SJCRH30 (cell line): ENCODE results near the gene ACTR2. TPM values are rescaled to one million over a fixed set of nuclear protein-coding genes. Genes with fewer than 3 reads are reported as not detected.
A peak's percentile ranks its signal among the peaks of the same experiment; 100 is the strongest.
"Not testable (repeated sequence)": the region's sequence is repeated elsewhere in the genome, so short reads cannot be mapped to it uniquely, and the experiment has no call there.

Experiments used
- DNase-seq, 2 experiments: peaks; one replicate each; pipeline ENCODE4 v3.0.0-alpha.2; 2015 to 2020
- H3K27ac ChIP-seq: fragments of 250-450 bp; sonication (Bioruptor Pico); 2 replicates; pipeline ENCODE4 v1.5.1; 2020; ENCODE audit warnings: mild to moderate bottlenecking, moderate library complexity
- H3K27me3 ChIP-seq: fragments of 250-450 bp; sonication (Bioruptor Pico); 2 replicates; pipeline ENCODE4 v1.5.1; 2020; ENCODE audit warnings: mild to moderate bottlenecking, moderate library complexity
- H3K36me3 ChIP-seq: fragments of 250-450 bp; sonication (Bioruptor Pico); 2 replicates; pipeline ENCODE4 v1.5.1; 2020; ENCODE audit warnings: mild to moderate bottlenecking, moderate library complexity
- H3K4me1 ChIP-seq: fragments of 250-450 bp; sonication (Bioruptor Pico); 2 replicates; pipeline ENCODE4 v1.5.1; 2020; ENCODE audit warnings: mild to moderate bottlenecking, moderate library complexity
- H3K4me3 ChIP-seq: fragments of 250-450 bp; sonication (Bioruptor Pico); 2 replicates; pipeline ENCODE4 v1.5.1; 2020; ENCODE audit warnings: mild to moderate bottlenecking, moderate library complexity
- H3K9me3 ChIP-seq: fragments of 250-450 bp; sonication (Bioruptor Pico); replicated peaks from 2 replicates; pipeline ENCODE4 v1.5.1; 2020; ENCODE audit warnings: mild to moderate bottlenecking, moderate library complexity
- total RNA-seq: library from RNA; depleted of rRNA; stranded (reverse); fragments of >200 nt; shearing (Covaris generic); gene quantifications from 2 replicates; pipeline ENCODE4 v1.2.3, GENCODE V29; 2014; rRNA removed

The ACTR2 gene
- 109 and 122 TPM in 2 replicates for total RNA-seq

DNA sequence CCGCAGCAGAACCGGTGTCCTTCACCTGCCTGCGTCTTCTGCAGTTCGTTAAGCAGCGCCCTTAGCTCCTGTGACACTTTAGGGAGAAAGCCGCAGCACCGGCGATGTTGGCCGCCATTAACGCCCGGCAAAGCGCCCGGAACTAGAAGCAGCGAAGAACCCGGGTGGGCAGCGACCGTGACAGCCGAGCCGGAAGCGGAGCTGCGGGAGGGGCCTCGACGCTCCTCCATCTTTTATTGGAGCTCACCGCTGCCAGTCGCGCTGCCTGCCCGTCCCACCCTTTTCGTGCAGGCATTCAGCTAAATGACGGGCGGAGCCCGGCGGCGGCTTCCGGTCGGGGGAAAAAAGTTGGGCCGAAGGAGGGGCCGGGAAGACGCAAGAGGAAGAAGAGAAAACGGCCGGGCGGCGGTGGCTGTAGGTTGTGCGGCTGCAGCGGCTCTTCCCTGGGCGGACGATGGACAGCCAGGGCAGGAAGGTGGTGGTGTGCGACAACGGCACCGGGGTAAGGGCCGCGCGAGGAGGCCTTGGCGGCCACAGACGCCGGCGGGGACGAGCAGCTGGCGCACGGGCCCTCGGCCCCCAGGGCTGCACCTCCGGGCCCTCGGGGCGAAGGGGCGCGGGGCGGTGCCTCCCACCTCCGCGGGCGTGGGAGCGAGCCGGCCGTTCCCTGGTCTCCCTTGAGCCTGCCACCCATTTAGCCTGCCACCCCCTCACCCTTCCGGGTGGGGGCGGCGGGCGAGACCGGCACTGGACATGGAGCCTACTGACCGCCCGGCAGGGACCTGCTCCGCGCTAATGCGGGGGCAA lies at the start of gene ACTR2:
Gene ACTR2, plus strand, starts transcription at position 376 of the 807 bp plus-strand sequence. Its CDS starts 79 bp downstream, at position 455.
- Histone ChIP-seq H3K9me3 (no peaks in the 10 kb centered on the region), H3K4me1 (peaks cover 7% of the 10 kb centered on the region), H3K4me3 (peak within 1 kb of the TSS; percentile 83), H3K36me3 (0 out of 2 replicates have a peak, but pooled peaks cover 6% of the 10 kb centered on the region), H3K27ac (peak within 1 kb of the TSS; percentile 53), H3K27me3 (no peaks in the 10 kb centered on the region)
- peak; percentile 98 for DNase-seq

DNA sequence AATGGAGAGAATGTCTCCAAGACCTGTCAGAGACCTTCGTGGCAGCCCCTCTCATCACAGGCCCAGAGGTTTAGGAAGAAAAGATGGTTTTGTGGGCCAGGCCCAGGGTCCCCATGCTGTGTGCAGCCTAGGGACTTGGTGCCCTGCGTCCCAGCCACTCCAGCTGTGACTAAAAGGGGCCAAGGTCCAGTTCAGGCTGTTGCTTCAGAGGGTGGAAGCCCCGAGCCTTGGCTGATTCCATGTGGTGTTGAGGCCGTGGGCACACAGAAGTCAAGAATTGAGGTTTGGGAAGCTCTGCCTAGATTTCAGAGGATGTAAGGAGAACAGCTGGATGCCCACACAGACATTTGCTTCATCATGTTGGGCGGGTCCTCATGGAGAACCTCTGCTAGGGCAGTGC lies 45.1 kb upstream of the ACTR2 start:
- Histone ChIP-seq H3K27ac (no peak overlapping the region), H3K9me3 (no peaks in the 10 kb centered on the region), H3K4me3 (no peak overlapping the region), H3K36me3 (no peaks in the 10 kb centered on the region), H3K4me1 (no peaks in the 10 kb centered on the region), H3K27me3 (0 out of 2 replicates have a peak, but pooled peaks cover 6% of the 10 kb centered on the region)
- DNase-seq = no peak

DNA sequence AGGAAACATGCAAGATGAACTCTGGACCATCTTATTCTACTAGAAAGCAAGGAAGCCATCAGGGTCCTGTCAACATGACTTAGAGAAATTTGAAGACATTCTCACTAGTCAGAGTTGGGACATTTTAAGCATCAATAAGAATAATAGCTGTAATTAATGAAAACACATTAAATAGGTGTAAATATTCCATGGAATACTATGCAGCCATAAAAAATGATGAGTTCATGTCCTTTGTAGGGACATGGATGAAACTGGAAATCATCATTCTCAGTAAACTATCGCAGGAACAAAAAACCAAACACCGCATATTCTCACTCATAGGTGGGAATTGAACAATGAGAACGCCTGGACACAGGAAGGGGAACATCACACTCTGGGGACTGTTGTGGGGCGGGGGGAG lies 44.2 kb upstream of the ACTR2 start:
- H3K27ac ChIP-seq, H3K27me3 ChIP-seq, H3K36me3 ChIP-seq, H3K9me3 ChIP-seq, H3K4me3 ChIP-seq, H3K4me1 ChIP-seq, DNase-seq: not testable (repeated sequence)

DNA sequence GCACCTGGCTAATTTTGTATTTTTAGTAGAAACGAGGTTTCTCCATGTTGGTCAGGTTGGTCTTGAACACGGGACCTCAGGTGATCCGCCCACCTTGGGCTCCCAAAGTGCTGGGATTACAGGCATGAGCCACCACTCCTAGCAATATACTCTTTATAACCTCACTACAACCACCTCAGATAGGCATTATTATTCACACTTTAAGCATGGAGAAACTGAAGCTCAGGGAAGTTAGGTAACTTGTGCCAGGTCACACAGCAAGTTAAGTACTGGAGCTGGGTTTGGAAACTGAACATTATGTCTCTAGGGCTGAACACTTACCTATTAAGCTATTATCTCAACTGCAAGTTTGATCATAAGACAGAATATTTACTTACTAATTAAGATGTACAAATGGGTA lies 42.6 kb upstream of the ACTR2 start:
- Histone ChIP-seq H3K9me3 (no peaks in the 10 kb centered on the region), H3K4me3 (no peak overlapping the region), H3K36me3 (no peaks in the 10 kb centered on the region), H3K27me3 (0 out of 2 replicates have a peak, but pooled peaks cover 1% of the 10 kb centered on the region), H3K27ac (no peak overlapping the region), H3K4me1 (no peaks in the 10 kb centered on the region)
- no peak for DNase-seq

DNA sequence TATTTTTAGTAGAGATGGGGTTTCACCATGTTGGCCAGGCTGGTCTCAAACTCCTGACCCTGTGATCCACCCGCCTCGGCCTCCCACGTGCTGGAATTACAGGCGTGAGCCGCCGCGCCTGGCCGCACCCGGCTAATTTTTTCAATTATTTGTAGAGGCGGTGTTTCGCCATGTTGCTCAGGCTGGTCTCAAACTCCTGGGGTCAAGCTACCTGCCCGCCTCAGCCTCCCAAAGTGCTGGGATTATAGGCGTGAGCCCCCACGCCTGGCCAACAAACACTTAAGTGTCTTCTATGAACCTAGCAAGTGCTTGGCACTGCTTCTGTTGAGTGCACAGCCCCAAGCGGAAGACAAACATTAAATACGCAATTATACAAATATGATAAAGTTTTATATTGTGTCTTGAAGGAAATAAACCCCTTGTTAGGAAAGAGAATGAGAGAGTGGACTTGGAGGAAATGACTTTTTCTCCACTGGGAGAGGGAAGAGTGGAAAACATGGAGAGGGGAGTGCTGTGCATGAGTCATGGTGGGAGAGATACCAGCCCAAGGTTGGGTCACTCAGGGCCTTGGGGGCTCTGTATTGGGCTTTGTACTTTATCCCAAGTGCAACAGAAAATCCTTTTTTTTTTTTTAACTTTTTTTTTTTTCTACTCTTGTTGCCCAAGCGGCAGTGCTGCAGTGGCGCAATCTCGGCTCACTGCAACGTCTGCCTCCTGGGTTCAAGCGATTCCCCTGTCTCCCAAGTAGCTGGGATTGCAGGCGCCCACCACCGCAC lies 41.4 kb upstream of the ACTR2 start:
- no peaks in the 10 kb centered on the region for H3K9me3 ChIP-seq
- H3K36me3 ChIP-seq = no peaks in the 10 kb centered on the region
- H3K4me1 ChIP-seq = no peaks in the 10 kb centered on the region
- no peaks in the 10 kb centered on the region; the same call in 1 of the 2 replicates for H3K27me3 ChIP-seq
- no peak overlapping the region for H3K27ac ChIP-seq
- no peak for DNase-seq
- H3K4me3 ChIP-seq = no peak overlapping the region

DNA sequence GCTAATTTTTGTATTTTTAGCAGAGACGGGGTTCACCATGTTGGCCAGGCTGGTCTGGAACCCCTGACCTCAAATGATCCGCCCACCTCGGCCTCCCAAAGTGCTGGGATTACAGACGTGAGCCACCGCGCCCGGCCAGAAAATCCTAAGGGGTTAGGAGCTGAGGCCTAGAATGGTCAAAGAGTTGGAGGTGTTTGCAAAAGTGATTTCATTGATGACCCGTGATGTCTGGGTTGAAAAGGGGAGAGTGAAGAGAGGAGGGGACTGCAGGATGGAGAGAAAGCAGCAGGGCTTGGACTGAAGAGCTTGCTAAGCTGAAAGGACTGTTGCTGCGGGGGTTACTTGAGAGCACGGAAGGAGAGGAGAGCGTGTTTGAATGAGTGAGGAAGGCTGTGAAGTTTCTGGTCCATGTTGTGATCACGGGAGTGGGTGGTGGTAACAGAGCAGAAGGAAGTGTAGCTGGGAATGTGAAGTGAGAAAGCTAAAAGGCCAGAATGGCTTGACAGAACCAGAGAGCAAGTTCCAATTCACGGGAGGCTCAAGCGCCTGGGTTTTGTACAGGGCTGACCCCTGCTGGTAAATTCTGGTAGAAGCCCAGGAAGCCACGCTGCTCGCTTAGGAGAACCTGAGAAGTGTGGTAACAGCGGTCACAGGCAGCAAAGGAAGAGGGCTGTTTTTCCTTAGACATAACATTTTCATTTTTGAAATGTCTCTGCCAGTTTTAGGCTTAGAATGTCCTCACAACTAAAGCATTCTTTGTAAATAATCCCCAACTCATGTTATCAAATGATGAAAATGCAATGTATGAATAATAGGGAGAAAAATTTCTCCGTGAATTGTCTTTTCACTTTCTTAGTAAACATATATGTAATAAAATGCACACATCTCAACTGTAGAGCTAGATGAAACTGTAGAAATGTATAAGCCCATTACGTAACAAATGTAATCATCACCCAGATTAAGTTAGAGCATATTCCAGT lies 40.5 kb upstream of the ACTR2 start:
- H3K4me3 ChIP-seq = no peak overlapping the region
- H3K4me1 ChIP-seq = no peaks in the 10 kb centered on the region
- peak; percentile 70 to 91 for DNase-seq
- H3K27ac ChIP-seq = no peak overlapping the region
- no peaks in the 10 kb centered on the region for H3K36me3 ChIP-seq
- no peaks in the 10 kb centered on the region for H3K9me3 ChIP-seq
- H3K27me3 ChIP-seq = no peaks in the 10 kb centered on the region; the same call in 1 of the 2 replicates

DNA sequence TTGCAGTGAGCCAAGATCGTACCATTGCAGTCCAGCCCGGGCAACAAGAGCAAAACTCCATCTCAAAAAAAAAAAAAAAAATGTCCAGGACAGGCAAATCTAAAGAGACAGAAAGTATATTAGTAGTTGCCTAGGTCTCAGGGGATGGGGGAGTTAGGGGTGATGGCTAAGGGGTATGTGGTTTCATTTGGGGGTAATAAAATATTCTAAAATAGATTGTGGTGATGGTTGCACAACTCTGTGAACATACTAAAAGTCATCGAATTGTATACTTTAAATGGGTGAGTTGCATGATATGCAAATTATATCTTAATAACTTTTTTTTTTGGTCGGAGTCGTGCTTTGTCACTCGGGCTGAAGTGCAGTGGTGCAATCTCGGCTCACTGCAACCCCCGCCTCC lies 34.2 kb upstream of the ACTR2 start:
- Histone ChIP-seq H3K9me3 (no peaks in the 10 kb centered on the region), H3K4me3 (no peak overlapping the region), H3K27ac (no peak overlapping the region), H3K4me1 (no peaks in the 10 kb centered on the region), H3K27me3 (no peaks in the 10 kb centered on the region; the same call in 1 of the 2 replicates), H3K36me3 (no peaks in the 10 kb centered on the region)
- DNase-seq = no peak

DNA sequence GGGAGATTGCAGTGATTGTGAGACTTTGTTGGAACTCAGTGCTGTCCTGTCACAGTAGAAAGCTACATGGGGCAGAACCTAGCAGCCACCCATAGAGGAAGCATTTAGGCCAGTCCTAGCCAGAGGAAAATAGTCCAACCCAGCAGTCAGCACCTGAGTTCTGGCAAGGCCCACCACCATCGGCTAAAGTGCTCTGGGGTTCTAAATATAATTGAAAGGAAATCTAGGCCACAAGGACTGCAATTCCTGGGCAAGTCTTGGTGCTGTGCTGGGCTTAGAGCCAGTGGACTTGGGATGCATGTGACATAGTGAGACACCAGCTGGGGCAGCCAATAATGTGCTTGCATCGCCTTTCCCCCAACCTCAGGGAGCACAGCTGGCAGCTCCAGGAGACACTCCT lies 28.9 kb upstream of the ACTR2 start:
- Histone ChIP-seq H3K4me1 (no peaks in the 10 kb centered on the region), H3K4me3 (no peak overlapping the region), H3K9me3 (no peaks in the 10 kb centered on the region), H3K27ac (no peak overlapping the region), H3K36me3 (no peaks in the 10 kb centered on the region), H3K27me3 (no peaks in the 10 kb centered on the region)
- DNase-seq = peak in 1 of 2 experiments; percentile 31

DNA sequence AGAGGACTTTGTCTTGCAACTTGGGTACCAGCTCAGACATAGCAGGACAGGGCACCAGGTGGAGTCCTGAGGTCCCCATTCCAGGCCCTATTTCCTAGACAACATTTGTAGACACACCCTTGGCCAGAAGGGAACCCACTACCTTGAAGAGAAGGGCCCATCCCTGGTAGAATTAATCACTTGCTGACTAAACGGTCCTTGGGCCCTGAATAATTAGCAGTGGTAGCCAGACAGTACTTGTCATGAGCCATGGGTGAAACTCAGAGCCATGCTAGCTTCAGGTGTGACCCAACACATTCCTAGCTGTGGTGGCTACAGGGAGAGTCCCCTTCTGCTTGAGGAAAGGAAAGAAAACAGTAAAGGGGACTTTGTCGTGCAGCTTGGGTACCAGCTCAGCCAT lies 28.5 kb upstream of the ACTR2 start:
- no peak overlapping the region for H3K4me3 ChIP-seq
- H3K36me3 ChIP-seq = no peaks in the 10 kb centered on the region
- H3K27ac ChIP-seq = no peak overlapping the region
- H3K9me3 ChIP-seq = no peaks in the 10 kb centered on the region
- no peaks in the 10 kb centered on the region for H3K27me3 ChIP-seq
- no peaks in the 10 kb centered on the region for H3K4me1 ChIP-seq
- no peak for DNase-seq

DNA sequence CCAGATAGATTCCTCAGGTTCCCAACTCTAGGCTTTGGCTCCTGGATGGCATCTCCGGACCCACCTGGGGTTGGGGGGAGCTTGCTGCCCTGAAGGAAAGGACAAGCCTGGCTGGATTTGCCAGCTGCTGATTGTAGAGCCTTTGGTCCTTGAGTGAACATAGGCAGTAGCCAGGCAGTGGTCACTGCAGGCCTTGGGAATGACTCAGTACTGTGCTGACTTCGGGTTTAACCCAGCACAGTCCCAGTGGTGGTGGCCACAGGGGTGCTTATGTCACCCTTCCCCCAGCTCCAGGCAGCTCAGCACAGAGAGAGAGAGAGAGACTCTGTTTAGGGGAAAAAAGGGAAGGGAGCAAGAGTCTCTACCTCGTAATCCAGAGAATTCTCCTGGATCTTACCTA lies 27.7 kb upstream of the ACTR2 start:
- no peaks in the 10 kb centered on the region for H3K27me3 ChIP-seq
- H3K9me3 ChIP-seq = no peaks in the 10 kb centered on the region
- H3K4me1 ChIP-seq = no peaks in the 10 kb centered on the region
- H3K27ac ChIP-seq = no peak overlapping the region
- no peak overlapping the region for H3K4me3 ChIP-seq
- no peak for DNase-seq
- H3K36me3 ChIP-seq = no peaks in the 10 kb centered on the region

DNA sequence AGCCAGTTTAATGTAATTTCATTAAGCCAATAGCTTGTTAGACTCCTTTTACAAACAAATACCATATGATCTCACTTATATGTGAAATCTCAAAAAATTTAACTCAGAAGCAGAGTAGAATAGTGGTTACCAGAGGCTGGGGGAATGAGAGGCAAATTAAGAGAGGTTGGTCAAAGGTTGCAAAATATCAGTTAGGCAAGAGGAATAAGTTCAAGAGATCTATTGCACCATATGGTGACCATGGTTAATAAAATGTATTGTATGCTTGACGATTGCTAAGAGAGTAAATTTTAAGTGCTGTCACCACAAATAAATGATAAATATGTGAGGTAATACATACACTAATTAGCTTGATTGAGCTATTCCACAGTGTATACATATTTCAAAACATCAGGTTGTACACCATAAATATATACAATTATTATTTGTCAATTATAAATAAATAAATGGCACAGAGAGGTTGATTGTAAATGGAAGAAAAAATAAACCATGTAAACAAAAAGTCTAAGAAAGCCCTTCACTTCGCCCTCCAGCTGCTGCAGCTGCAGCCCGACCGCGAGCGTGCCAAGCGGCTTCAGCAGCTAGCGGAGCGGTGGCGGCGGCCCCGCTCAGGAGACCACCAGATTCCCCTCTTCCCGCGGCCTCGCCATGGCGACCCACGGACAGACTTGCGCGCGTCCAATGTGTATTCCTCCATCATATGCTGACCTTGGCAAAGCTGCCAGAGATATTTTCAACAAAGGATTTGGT lies 23.0 kb upstream of the ACTR2 start:
- Histone ChIP-seq H3K36me3 (no peaks in the 10 kb centered on the region), H3K27ac (no peak overlapping the region), H3K27me3 (no peaks in the 10 kb centered on the region), H3K4me3 (no peak overlapping the region), H3K4me1 (no peaks in the 10 kb centered on the region), H3K9me3 (no peaks in the 10 kb centered on the region)
- DNase-seq = peak; percentile 26 to 32

DNA sequence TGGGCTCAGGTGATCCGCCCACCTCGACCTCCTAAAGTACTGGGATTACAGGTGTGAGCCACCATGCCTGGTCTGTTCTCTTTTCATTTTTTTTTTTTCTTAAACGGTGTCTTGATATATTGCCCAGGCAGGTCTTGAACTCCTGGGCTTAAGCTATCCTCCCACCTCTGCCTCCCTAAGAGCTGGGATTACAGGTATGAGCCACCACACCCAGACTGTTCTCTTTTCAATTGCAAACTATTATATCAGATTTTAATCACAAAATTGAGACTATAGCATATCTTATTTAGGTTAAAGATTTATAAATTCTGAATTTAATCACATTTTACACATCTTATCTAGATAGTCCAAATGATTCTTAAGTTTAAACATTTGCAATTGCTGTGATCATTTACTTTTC lies 15.5 kb upstream of the ACTR2 start:
- Histone ChIP-seq H3K36me3 (no peaks in the 10 kb centered on the region), H3K27me3 (no peaks in the 10 kb centered on the region), H3K4me3 (no peak overlapping the region), H3K27ac (no peak overlapping the region), H3K9me3 (no peaks in the 10 kb centered on the region), H3K4me1 (no peaks in the 10 kb centered on the region)
- no peak for DNase-seq

DNA sequence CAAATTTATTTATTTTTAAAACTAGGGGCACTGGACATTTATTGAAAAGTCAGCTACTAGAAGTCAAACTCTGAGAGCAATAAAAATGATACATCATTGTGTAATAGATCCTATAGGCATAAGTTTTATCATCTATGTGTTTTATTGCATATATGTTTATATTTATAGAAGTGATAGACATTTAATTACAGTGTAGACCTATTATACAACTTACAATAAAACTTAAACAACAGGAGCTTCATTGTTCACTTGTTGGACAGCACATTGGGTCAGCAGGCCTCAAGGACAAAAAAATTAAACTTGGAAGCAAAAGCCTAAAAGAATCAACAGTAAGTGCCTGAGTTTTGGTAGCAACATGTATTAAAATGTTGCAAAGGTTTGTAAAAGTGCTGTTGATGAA lies 15.0 kb upstream of the ACTR2 start:
- Histone ChIP-seq H3K4me1 (no peaks in the 10 kb centered on the region), H3K9me3 (no peaks in the 10 kb centered on the region), H3K27me3 (no peaks in the 10 kb centered on the region), H3K27ac (no peak overlapping the region), H3K4me3 (no peak overlapping the region), H3K36me3 (no peaks in the 10 kb centered on the region)
- DNase-seq = no peak

DNA sequence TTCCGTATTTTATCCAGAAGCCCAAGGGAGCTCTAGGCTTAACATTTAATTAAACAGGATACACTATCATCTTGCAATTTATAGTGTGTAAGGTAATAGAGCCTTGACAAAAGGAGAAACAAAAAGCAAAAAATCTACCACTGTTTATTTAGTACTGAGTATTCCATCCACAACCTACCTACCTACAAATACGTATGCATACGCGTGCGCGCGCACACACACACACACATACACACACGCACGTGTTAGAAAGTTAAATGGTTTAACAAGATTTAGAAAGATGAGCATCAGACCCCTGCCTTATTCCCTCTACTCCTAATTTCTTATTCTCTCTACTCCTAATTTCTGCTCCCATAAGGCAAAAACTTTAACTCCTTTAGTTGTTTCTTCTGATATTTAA lies 14.6 kb upstream of the ACTR2 start:
- no peaks in the 10 kb centered on the region for H3K4me1 ChIP-seq
- no peaks in the 10 kb centered on the region for H3K9me3 ChIP-seq
- no peaks in the 10 kb centered on the region for H3K27me3 ChIP-seq
- H3K4me3 ChIP-seq = no peak overlapping the region
- no peak overlapping the region for H3K27ac ChIP-seq
- DNase-seq = no peak
- no peaks in the 10 kb centered on the region for H3K36me3 ChIP-seq
